GM10248 (cell line): ENCODE measurements around the gene IGF2.

ENCODE experiments used
- CTCF ChIA-PET: fragments of 300-600 bp; sonication (Branson Sonifier 250); formaldehyde crosslinking; extraction: SDS; loops from one replicate; lab custom pipeline; 2021; ENCODE audit warnings: antibody characterized with exemption; lab: Yijun Ruan, JAX
- POLR2A ChIA-PET: fragments of 350-650 bp; sonication (Branson Sonifier 250); formaldehyde crosslinking; extraction: SDS; loops from one replicate; lab custom pipeline; 2020; ENCODE audit warnings: antibody characterized with exemption; lab: Yijun Ruan, JAX
- DNase-seq: peaks from one replicate; pipeline ENCODE4 v3.0.0; 2012; ENCODE audit errors: extremely low spot score
- TF ChIP-seq, protein P1 (sequence below): IDR thresholded peaks from 2 replicates; pipeline ENCODE4 v1.5.1; 2012; ENCODE audit warnings: mild to moderate bottlenecking, low read depth; ENCODE audit errors: extremely low read depth, missing control alignments, control extremely low read depth

IGF2 gene

DNA sequence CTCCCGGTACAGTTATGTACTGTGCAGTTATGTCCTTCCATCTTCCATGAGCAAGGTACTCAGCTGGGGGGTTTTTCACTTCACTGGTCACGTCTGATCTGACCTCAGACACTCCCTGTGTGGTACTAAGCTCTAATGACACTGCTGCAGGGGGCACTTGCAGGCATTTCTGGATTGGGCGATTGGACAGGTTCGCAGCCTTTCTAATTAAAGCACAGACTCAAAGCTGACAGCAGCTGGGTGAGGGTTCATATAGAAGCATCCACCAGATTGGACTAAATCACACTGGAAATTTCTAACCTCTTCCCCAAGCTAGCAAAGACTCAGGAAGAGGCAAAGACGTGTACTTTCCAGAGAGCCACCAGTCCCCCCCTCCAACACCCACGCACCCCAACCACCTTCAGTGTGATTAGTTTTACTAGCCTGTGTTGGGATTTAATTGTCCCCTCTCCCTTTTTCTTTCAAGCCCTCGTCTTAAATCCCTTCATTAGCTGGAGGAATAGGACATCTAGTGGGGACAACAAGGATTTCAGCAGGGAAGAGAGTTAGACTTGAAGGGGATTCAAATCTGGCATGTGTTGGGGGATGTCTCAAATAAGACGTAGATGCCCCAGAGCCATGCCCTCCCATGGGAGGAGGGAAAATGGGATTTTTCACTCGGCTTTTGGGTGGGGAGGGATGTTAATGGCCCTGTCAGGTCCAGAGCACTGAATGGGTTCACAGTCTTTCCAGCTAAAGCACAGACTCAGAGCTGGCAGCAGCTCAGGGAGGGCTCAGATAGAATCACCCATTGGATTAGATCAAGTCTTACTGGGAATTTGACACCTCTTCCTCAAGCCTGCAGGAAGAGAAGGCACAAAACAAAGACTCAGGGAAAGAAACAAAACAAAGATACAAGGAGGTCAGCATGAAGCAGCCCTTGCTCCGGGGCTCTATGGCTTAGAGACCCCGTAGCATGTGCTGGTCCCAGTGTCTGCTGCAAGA lies 11.0 kb upstream of the IGF2 start:
- DNase-seq = no peak
- TF ChIP-seq, protein P1, sequence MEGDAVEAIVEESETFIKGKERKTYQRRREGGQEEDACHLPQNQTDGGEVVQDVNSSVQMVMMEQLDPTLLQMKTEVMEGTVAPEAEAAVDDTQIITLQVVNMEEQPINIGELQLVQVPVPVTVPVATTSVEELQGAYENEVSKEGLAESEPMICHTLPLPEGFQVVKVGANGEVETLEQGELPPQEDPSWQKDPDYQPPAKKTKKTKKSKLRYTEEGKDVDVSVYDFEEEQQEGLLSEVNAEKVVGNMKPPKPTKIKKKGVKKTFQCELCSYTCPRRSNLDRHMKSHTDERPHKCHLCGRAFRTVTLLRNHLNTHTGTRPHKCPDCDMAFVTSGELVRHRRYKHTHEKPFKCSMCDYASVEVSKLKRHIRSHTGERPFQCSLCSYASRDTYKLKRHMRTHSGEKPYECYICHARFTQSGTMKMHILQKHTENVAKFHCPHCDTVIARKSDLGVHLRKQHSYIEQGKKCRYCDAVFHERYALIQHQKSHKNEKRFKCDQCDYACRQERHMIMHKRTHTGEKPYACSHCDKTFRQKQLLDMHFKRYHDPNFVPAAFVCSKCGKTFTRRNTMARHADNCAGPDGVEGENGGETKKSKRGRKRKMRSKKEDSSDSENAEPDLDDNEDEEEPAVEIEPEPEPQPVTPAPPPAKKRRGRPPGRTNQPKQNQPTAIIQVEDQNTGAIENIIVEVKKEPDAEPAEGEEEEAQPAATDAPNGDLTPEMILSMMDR = no peak
- CTCF ChIA-PET = interaction anchor here (0.8 to 17.4 kb wide), 50 partner anchors 8 to 515 kb away, joined by 3 to 561 read pairs (median 5); partner anchors contain the start of genes INS, KRTAP5-6, SYT8 and TNNI2
- POLR2A ChIA-PET = no interaction called here

DNA sequence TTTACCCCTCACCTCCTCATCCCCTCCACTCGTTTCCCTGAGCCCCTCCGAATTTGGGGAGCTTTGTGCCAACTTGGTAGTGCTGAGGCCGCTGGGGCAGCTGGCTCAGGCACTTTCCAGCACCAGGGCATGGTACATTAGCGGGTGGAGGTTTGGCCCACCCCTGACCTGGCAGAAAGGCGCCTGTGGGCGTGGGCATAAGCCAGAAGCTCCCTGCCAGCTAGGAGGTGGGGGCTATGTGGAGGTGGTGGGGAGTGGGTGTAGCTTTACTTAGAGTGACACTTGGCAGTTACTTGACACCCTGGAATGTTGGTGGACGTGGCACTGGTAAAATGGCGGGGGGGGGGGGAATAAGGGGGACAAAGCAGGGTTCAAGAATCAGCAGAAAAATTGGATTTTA lies 10.3 kb upstream of the IGF2 start:
- TF ChIP-seq, protein P1 = no peak
- CTCF ChIA-PET = interaction anchor here (0.8 to 17.4 kb wide), 17 partner anchors 8 to 499 kb away, joined by 3 to 561 read pairs (median 19); partner anchors contain the start of genes INS, SYT8 and TNNI2
- DNase-seq = no peak
- POLR2A ChIA-PET = no interaction called here

DNA sequence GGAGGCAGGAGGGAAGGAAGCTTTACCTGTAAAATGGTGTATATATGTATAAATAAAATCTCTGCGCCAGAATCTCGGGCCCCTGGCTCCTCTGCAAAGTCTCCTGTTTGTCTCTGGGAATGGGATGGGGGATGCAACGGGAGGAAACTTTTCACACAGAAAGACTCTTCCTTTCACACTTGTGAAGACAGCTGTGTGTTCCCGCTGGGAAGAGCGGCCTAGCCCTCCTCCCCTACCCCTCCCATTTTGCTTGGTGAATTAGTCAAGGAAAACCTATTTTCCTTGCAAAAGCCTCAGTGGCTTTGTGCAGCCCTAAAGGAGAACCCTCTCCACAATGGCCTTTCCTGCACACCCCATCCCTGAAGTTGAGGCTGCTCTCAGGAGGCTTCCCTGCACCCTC lies 9.4 kb upstream of the IGF2 start:
- CTCF ChIA-PET = interaction anchor here (1.6 to 17.4 kb wide), 7 partner anchors 12 to 494 kb away, joined by 3 to 561 read pairs (median 72); partner anchors contain the start of genes INS and SYT8
- no peak for DNase-seq
- POLR2A ChIA-PET = no interaction called here
- TF ChIP-seq, protein P1 = no peak

DNA sequence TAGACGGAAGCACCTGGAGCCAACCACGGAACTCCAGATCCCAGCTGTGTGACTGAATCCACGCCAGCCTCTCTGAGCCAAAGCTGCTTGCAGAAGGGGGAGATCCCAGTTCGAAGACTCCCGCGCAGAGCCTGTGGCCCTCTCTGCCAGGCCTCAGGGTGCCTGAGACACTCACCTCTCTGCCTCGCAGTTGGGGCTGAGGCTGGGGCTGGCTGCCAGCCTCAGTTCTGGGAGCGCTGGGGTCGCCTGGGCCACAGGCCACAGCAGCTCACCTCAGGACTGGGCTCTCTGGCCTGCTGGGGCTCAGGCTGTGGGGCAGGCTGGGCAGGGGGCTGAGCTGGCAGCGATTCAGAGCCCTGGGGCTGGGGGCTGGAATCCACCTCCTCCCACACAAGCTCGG lies 8.2 kb upstream of the IGF2 start:
- DNase-seq = no peak
- ChIA-PET POLR2A (no interaction called here), CTCF (interaction anchor here (1.5 to 17.4 kb wide), 6 partner anchors 11 to 454 kb away, joined by 3 to 561 read pairs (median 58); partner anchors contain the start of gene SYT8)
- TF ChIP-seq, protein P1 = no peak

DNA sequence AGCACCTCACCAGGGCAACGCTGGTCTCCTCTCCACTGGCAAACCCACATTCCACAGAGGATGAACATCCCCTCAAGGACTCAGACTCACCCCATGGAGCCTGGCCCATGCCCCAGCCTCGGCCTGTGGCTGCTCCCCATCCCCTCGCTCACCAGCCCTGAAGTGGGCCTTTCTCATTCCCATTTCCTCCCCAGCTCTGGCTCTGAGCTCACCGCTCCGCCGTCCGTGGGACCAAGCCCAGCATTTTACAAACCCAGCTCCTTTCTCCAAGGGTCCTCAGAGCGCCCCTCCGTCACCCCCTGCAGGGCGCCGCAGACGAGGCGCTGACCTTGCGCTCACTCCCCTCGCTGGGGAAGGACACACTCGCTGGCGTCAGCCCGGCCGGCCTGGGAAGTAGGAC lies 6.9 kb upstream of the IGF2 start:
- DNase-seq = no peak
- ChIA-PET CTCF (interaction anchor here (1.5 to 17.4 kb wide), 2 partner anchors 113 to 264 kb away, joined by 4 to 561 read pairs; no protein-coding TSS in a partner anchor), POLR2A (no interaction called here)
- TF ChIP-seq, protein P1 = no peak

DNA sequence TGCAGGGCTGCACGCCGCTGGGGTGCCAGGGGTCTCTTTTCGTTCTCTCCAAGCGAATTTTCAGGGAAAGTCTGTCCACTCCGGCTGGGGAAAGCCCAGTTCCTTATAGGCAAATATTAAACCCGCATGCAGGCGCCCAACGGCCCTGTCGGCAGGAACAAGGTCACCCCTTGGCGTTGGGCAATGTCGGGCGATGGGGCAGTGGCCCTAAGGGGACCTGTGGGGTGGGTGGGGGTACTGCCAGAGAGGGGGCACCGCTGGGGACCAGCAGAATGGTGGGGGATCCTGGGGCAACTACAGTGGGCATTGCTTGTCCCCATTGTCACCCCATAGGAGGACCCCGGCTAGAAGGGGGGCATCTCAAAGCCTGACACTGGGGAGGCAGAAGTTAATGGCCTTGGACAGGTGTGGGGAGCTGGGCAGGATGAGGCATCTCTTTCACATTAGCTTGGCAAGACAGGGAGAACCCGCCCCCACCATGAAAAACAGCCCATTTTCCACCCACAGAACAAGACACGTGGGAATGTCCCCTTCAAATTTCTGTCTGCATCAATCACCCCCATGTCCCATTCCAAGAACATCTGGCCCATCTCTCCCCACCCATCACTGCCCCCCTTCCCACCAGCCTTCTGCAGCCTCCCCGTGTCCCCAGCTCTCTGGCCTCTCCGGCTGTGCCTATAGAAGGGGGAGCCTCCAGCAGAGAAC lies 5.5 kb upstream of the IGF2 start:
- POLR2A ChIA-PET = no interaction called here
- CTCF ChIA-PET = interaction anchor here (1.0 kb wide), 1 partner anchor 451 kb away, joined by 3 read pairs; no protein-coding TSS in a partner anchor

More for the DNA sequence above, 5.5 kb upstream of the IGF2 start:
- TF ChIP-seq, protein P1 = no peak
- no peak for DNase-seq
